Vagina (tissue), 2 donors: ENCODE results near the gene TEKTIP1.

Experiments
- CTCF ChIP-seq, 3 experiments: fragments of 450-650 bp in 2 of 3; fragments of 200-600 bp in 1 of 3; sonication (generic) in 1 of 3; IDR thresholded peaks; one replicate each; pipeline ENCODE4 v1.5.1; 2017 to 2019; ENCODE audit warnings: antibody characterized with exemption in 3 of 3, mild to moderate bottlenecking in 2 of 3, moderate library complexity in 2 of 3
- POLR2AphosphoS5 ChIP-seq, 2 donors: sonication (generic); formaldehyde crosslinking; IDR thresholded peaks; one replicate each; pipeline ENCODE4 v1.9.0; 2017; ENCODE audit warnings: antibody characterized with exemption in 2 of 2, mild to moderate bottlenecking in 2 of 2, low read depth in 1 of 2; ENCODE audit not compliant: insufficient read depth in 1 of 2

- TF ChIP-seq POLR2AphosphoS5 (IDR thresholded peaks at IDR 0.05; ENCODE audit: insufficient read depth in 1 of 2, low read depth in 1 of 2), result no peak
- TF ChIP-seq CTCF (IDR thresholded peaks at IDR 0.05), result no peak
Measured at GRCh38 chr19:3589949-3590348, 51.0 kb downstream of the TEKTIP1 start.
